Sigmoid colon (tissue), 7 donors: ENCODE results near the gene COL15A1. TPM values are rescaled to one million over a fixed set of nuclear protein-coding genes. Genes with fewer than 3 reads are reported as not detected.

Source experiments
- DNase-seq: peaks from one replicate; pipeline ENCODE4 v3.0.0-alpha.2; 2019
- H3K27ac ChIP-seq, 4 donors: fragments of 200-600 bp; sonication (generic); one replicate each; pipeline ENCODE4 v1.5.1; 2016 to 2019; ENCODE audit warnings: mild to moderate bottlenecking in 1 of 4
- H3K27me3 ChIP-seq, 3 donors: fragments of 200-600 bp; sonication (generic); one replicate each; pipeline ENCODE4 v1.5.1; 2019; ENCODE audit warnings: mild to moderate bottlenecking in 1 of 3
- H3K36me3 ChIP-seq, 4 donors: fragments of 200-600 bp; sonication (generic); one replicate each; pipeline ENCODE4 v1.5.1; 2016 to 2019
- H3K4me1 ChIP-seq, 4 donors: fragments of 200-600 bp; sonication (generic); one replicate each; pipeline ENCODE4 v1.5.1; 2017 to 2019
- H3K4me3 ChIP-seq, 4 donors: fragments of 200-600 bp; sonication (generic); one replicate each; pipeline ENCODE4 v1.5.1; 2017 to 2019; ENCODE audit warnings: mild to moderate bottlenecking in 2 of 4, moderate library complexity in 1 of 4
- H3K9me3 ChIP-seq, 4 donors: fragments of 200-600 bp in 3 of 4; sonication (generic) in 3 of 4; one replicate each; pipeline versions ENCODE4 v1.5.1 to v1.6.1; 2013 to 2019
- CTCF ChIP-seq, 4 experiments: fragments of 450-650 bp in 3 of 4; fragments of 200-600 bp in 1 of 4; IDR thresholded peaks; one replicate each; pipeline ENCODE4 v1.5.1; 2016 to 2019; ENCODE audit warnings: antibody characterized with exemption in 4 of 4, mild to moderate bottlenecking in 3 of 4, moderate library complexity in 2 of 4
- EP300 ChIP-seq, 4 donors: sonication (generic); formaldehyde crosslinking; IDR thresholded peaks; one replicate each; pipeline ENCODE4 v1.6.1; 2017; ENCODE audit warnings: antibody characterized with exemption in 4 of 4
- POLR2A ChIP-seq, 2 donors: fragments of 450-650 bp; IDR thresholded peaks; one replicate each; pipeline ENCODE4 v1.6.1; 2016; ENCODE audit warnings: antibody characterized with exemption in 2 of 2, mild to moderate bottlenecking in 2 of 2, moderate library complexity in 2 of 2
- POLR2AphosphoS5 ChIP-seq, 4 donors: sonication (generic); formaldehyde crosslinking; IDR thresholded peaks; one replicate each; pipeline ENCODE4 v1.6.1; 2017; ENCODE audit warnings: antibody characterized with exemption in 4 of 4
- WGBS, 2 donors: extraction: QIAGEN DNeasy Blood & Tissue Kit; methylation state at CpG; one replicate each; pipeline ENCODE4 v1.1.7; 2013; 5-methylcytosine and 5-hydroxymethylcytosine counted together
- intact Hi-C: fragments of 100-400 bp; cut with DNase I; formaldehyde crosslinking; loops from one replicate; pipeline ENCODE4 v1.15.1; 2023
- polyA plus RNA-seq, 3 donors: library from polyadenylated mRNA; stranded (reverse); fragments of 200-250 nt; gene quantifications; one replicate each; pipeline ENCODE4 v1.2.3, GENCODE V29; 2013
- total RNA-seq, 4 donors: library from RNA; depleted of rRNA; stranded (reverse); fragments of >200 nt; gene quantifications; one replicate each; pipeline ENCODE4 v1.1.0, GENCODE V29; 2016
- donor health status: healthy with polysubstance abuse.
- donor health status: Bipolar disorder and iron deficiency.
- donor health status: healthy.

Gene COL15A1
- total and polyA plus RNA-seq, 7 donors, result under 0.01 to 104 (median 21.4) TPM

- intact Hi-C loops, result no loop called here
- H3K9me3 ChIP-seq, result no peaks in the 10 kb centered on the region
- H3K27me3 ChIP-seq, result no peaks in the 10 kb centered on the region
- WGBS, 2 donors, result 72 to 75% methylated on average over 12 of the region's 12 CpGs
- DNase-seq, result no peak
- H3K4me1 ChIP-seq, result peaks cover 0 to 11% (median 8%) of the 10 kb centered on the region in 4 donors
- no peak overlapping the region for H3K4me3 ChIP-seq
- H3K27ac ChIP-seq, result peak overlapping the region in 2 of 4 donors; percentile 19 to 44
- TF ChIP-seq POLR2AphosphoS5 (IDR thresholded peaks at IDR 0.05) (no peak), CTCF (IDR thresholded peaks at IDR 0.05) (no peak), POLR2A (IDR thresholded peaks at IDR 0.05) (no peak), EP300 (IDR thresholded peaks at IDR 0.05) (no peak)
- no peaks in the 10 kb centered on the region for H3K36me3 ChIP-seq
These were observed 142.5 kb downstream of the COL15A1 start for GRCh38 chr9:99085949-99086948.

- intact Hi-C loops, result no loop called here
- Histone ChIP-seq H3K27me3 (no peaks in the 10 kb centered on the region), H3K9me3 (no peaks in the 10 kb centered on the region), H3K27ac (no peak overlapping the region), H3K36me3 (no peaks in the 10 kb centered on the region), H3K4me1 (peaks cover 0 to 11% (median 8%) of the 10 kb centered on the region in 4 donors), H3K4me3 (no peak overlapping the region)
- 93 to 94% methylated on average over 3 of the region's 3 CpGs for WGBS, 2 donors
- DNase-seq, result no peak
- no peak for TF ChIP-seq POLR2AphosphoS5 (IDR thresholded peaks at IDR 0.05)
- no peak for TF ChIP-seq POLR2A (IDR thresholded peaks at IDR 0.05)
- TF ChIP-seq CTCF (IDR thresholded peaks at IDR 0.05), result no peak
- no peak for TF ChIP-seq EP300 (IDR thresholded peaks at IDR 0.05)
These were observed 143.8 kb downstream of the COL15A1 start for GRCh38 chr9:99087462-99087861.

- H3K4me3 ChIP-seq, result no peak overlapping the region
- H3K27me3 ChIP-seq, result no peaks in the 10 kb centered on the region
- 89 to 91% methylated on average over 5 of the region's 5 CpGs for WGBS, 2 donors
- no peak overlapping the region for H3K27ac ChIP-seq
- TF ChIP-seq POLR2A (IDR thresholded peaks at IDR 0.05) (no peak), CTCF (IDR thresholded peaks at IDR 0.05) (no peak), EP300 (IDR thresholded peaks at IDR 0.05) (no peak), POLR2AphosphoS5 (IDR thresholded peaks at IDR 0.05) (no peak)
- H3K9me3 ChIP-seq, result no peaks in the 10 kb centered on the region
- peaks cover 0 to 8% (median 1%) of the 10 kb centered on the region in 4 donors for H3K4me1 ChIP-seq
- H3K36me3 ChIP-seq, result no peaks in the 10 kb centered on the region
- no peak for DNase-seq
- intact Hi-C loops, result no loop called here
These were observed 146.8 kb downstream of the COL15A1 start for GRCh38 chr9:99090336-99091130.

GRCh38 chr9:99092643-99093491, 149.2 kb downstream of the COL15A1 start:
- WGBS, 2 donors, result 74 to 84% methylated on average over 6 of the region's 6 CpGs
- no peak for DNase-seq
- intact Hi-C loops, result no loop called here

More at GRCh38 chr9:99092643-99093491, 149.2 kb downstream of the COL15A1 start:
- H3K4me3 ChIP-seq, result no peak overlapping the region
- TF ChIP-seq POLR2AphosphoS5 (IDR thresholded peaks at IDR 0.05), result no peak
- TF ChIP-seq CTCF (IDR thresholded peaks at IDR 0.05), result no peak
- TF ChIP-seq POLR2A (IDR thresholded peaks at IDR 0.05), result no peak
- TF ChIP-seq EP300 (IDR thresholded peaks at IDR 0.05), result no peak
- no peaks in the 10 kb centered on the region for H3K9me3 ChIP-seq
- H3K27me3 ChIP-seq, result no peaks in the 10 kb centered on the region
- H3K36me3 ChIP-seq, result no peaks in the 10 kb centered on the region
- no peaks in the 10 kb centered on the region for H3K4me1 ChIP-seq
- no peak overlapping the region for H3K27ac ChIP-seq
